Fibroblast of mammary gland (primary cell): ENCODE data around the gene RTN1.

Experiments used
- DNase-seq: peaks from one replicate; pipeline ENCODE4 v3.0.0-alpha.2; 2010; ENCODE audit warnings: low read depth
- H3K4me3 ChIP-seq: 2 replicates; pipeline ENCODE4 v1.5.1; 2011; ENCODE audit warnings: low read depth, mild to moderate bottlenecking, low read length, moderate library complexity; ENCODE audit not compliant: control insufficient read depth
- CTCF ChIP-seq: conservative IDR thresholded peaks from 2 replicates; pipeline ENCODE4 v1.5.1; 2011; ENCODE audit warnings: low read depth, low read length, inconsistent platforms; ENCODE audit not compliant: control insufficient read depth, insufficient read depth

RTN1 gene

GRCh38 chr14:59844186-59844812 is 26.3 kb downstream of the RTN1 start:
- no peak for DNase-seq
- no peak overlapping the region for H3K4me3 ChIP-seq
- no peak for TF ChIP-seq CTCF

GRCh38 chr14:59836116-59836515 is 34.5 kb downstream of the RTN1 start:
- no peak overlapping the region for H3K4me3 ChIP-seq
- TF ChIP-seq CTCF, result no peak
- DNase-seq, result peak; percentile 2

GRCh38 chr14:59832653-59833294 is 37.8 kb downstream of the RTN1 start:
- H3K4me3 ChIP-seq, result no peak overlapping the region
- no peak for DNase-seq
- no peak for TF ChIP-seq CTCF

- no peak overlapping the region for H3K4me3 ChIP-seq
- no peak for TF ChIP-seq CTCF
- no peak for DNase-seq
These were observed 39.4 kb downstream of the RTN1 start for GRCh38 chr14:59831121-59831730.

GRCh38 chr14:59830338-59830734 is 40.2 kb downstream of the RTN1 start:
- no peak for DNase-seq
- no peak overlapping the region for H3K4me3 ChIP-seq
- TF ChIP-seq CTCF, result no peak

- no peak overlapping the region for H3K4me3 ChIP-seq
- DNase-seq, result peak; percentile 3
- TF ChIP-seq CTCF, result no peak
These were observed 40.9 kb downstream of the RTN1 start for GRCh38 chr14:59829469-59830337.
